Stimulated activated CD4-positive, alpha-beta T cell treated with anti-CD3 and anti-CD28 coated beads, TNF-alpha, amount 100 ng/mL, for 4 hours (primary cell): ENCODE data around the gene HS1BP3.

Experiments
- DNase-seq, 3 experiments: peaks; one replicate each; pipeline ENCODE4 v3.0.0-alpha.2; 2020; ENCODE audit warnings: low read depth in 3 of 3

The HS1BP3 gene

GRCh38 chr2:20585359-20585709 is 65.6 kb downstream of the HS1BP3 start:
- no peak for DNase-seq

DNA sequence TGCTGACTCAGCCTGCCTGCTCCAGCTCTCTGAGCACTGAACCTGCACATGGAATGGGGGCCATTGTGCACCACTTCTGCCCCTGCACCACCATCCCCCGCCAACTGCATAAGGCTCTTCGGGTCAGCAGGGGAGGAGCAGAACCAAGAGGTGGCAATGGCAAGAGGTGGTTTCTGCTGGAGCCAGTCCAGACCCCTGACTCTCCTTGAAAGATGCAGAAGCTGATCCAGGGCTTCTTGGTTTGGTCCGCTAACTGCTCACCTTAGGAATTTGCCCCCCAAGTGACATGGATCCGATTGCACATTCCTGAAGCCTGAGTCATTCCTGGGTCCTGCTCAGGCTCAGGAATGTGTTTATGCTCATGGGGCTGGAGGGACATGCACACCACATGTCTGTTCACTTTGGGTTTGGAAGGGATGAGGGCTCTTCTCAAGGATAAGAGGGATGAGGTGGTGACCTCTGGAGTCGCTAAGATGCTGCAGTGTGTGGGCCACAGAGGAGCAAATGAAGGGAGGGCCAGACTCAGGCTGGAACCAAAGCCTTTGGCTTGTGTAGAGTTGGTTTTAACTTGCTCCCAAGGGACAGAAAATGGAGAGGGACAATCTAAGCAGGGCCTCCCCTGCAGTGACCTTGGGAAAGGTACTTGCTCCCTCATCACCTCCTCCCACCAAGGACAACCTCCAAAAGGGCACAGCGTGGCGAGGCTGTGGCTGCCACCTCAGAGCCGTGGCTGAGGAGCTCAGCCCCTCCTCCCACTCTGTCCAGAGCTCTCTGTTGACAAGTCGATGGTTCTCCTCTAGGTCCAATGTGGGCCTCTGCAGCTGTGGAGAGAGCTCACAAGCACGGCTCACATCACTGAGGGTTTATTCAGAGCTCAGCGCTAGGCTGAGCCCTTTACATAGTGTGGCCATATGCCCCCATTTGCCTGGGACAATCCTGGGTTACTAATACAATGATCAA is 66.2 kb downstream of the HS1BP3 start:
- no peak for DNase-seq

DNA sequence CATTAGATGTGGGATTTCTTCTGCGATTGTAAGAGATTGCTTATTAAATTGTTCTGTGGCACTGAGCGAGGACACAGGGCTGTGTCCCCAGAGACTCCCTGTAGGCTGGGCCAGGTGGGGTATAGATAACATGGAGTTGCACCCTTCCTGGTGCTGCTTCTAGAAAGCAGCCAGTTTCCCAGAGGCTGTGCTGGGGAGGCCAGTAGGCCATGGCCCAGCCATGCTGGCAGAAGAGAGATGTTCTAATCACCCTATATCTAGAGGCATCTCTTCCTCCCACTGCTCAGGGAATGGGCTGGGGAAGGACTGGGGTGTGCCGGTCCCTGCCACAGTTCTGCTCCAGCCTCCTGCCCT is 66.9 kb downstream of the HS1BP3 start:
- DNase-seq: no peak

DNA sequence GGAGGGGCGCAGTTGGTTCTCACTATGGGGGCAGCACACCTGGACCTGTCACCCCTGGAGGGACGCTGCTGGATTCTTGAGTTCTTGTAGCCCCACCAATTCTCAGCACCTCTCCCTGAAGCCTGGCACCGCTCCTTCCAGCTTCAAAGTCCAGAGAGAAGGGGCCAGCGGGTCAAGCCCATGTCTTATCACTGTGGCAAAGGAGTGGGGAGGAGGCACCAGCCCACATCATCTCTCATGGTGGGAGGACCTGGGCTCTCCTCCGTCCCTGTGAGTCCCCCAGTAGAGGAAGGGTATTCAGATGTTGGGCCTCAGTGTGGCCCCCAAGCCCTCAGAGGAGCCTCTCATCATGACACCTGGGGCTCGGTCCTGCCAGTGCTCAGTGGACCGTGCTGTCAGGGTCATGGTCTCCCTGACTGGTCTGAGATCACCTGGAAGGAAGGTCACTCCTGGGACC is 67.4 kb downstream of the HS1BP3 start:
- no peak for DNase-seq

- DNase-seq: no peak
These were observed 68.2 kb downstream of the HS1BP3 start for GRCh38 chr2:20582600-20583221.

GRCh38 chr2:20580690-20581437 is 70.0 kb downstream of the HS1BP3 start:
- DNase-seq: no peak

DNA sequence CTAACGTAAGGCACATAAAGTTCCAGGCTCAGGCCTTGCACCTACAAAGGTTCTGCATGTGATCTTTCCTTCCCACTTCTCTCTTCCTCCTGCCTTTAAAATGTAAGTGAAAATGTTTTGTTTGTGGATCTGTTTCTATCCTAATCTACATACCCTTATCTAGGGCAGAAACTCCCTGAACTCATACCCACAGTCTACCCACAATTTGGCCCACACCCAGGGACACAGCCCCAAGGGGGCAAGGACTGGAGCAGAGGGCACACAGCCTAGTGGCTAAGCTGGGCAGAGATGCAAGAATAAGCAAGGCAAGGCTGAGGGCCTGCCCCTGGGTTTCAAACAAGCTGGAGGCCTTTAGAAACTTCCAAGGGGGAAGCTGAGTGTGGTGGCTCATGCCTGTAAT is 71.0 kb downstream of the HS1BP3 start:
- no peak for DNase-seq

DNA sequence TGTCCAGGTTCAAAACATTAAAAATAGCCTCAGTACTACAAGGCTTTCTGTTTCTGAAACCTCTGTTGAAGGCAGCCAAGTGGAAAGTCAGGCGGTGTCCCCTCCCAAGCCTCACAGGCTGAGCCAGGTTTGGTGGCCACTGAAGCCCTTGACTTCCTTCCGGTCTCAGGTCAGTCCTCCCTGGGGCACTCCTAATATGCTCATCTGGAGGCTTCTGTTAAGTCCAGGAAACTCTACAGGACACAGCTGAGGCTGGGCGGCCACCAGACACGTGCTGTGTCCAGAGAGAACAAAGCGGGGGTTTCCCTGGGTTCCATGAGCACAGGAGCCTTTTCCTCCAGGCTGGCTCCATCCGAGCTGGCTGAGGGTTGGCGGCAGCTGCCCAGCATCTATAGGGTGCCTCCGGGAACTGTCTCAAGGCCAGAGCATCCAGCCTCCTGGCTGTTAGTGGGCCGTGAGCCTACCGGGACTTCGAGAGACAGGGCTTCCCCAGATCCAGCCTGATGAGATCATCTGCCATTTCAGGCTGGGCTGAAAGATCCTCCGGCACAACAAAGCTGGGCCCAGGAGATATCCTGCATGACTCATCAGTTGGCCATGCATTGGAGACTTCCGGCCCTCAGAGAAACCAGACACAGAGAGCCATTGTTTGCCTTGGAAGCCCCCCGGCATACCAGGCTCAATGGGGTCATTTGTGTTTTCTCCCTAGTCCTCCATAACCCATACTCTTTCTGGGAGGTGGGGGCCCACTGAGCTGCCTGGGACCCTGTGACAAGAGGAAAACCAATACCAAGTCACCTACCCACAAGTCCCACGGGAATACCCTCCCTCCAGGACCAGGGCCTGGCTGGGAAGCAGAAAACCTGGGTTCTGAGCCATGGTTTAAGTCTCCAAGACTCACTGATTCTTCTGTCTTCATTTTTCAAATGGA is 71.7 kb downstream of the HS1BP3 start:
- no peak for DNase-seq

DNA sequence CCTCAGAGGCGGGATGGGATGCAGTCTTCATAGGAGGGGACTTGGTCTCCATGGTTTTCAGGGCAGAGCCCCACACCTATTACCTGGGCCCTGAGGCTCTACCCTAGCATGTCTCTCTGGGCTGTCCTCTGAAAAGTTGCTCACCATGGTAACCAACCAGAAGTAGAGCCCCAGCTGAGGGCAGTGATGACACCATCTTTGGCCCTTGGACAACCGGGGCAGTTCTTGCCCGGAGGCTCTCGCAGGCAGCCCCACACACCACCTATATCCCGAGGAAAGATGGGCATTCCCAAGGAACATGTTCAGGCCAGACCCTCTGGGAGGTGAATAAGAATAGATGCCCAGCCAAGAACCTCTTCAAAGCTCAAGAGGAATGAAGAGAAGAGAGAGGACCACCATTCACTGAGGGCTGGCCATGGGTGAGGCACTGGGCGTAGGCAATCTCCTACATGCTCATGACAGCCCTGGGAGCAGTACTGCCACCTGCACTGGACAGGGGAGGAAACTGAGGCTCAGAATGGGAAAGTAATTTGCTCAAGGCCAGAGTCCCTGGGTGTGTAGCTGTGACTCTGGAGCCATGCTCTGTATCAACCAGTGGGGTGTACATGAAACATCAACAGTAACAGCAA is 72.5 kb downstream of the HS1BP3 start:
- no peak for DNase-seq

DNA sequence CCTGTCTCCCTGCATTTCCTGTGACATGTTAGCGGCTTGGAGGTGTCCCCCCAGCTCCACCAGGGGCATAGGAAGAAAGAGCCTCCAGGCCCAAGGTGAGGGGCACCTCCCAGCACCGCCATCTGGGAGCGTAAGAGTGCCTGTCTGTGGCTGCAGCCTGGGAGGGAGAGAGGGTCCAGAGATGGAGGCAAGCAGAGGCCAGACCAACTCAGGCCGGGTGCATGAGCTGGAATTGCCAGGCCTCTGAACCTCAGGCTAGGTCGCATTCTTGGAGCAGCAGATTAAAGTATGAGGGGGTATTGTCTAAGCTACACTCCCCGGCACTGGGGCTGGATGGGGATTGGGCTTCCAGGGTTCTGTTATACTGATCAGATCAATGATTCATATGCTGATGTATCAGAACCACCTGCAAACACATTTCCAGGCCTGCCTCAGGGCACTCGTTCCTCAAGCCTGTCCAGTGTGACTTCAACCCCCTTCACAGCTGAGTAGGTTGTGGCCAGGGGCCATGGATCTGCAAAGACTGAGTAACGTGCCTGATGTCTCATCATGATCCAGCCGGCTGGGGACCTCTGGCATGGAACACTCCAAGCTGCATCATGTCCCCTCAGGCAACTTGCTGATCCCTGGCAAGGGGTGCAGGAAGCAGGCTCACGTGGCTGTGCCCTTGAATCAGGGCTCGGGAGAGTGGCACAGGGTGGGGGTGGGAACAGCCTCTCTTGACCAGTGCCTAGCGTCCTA is 73.2 kb downstream of the HS1BP3 start:
- DNase-seq: no peak

DNA sequence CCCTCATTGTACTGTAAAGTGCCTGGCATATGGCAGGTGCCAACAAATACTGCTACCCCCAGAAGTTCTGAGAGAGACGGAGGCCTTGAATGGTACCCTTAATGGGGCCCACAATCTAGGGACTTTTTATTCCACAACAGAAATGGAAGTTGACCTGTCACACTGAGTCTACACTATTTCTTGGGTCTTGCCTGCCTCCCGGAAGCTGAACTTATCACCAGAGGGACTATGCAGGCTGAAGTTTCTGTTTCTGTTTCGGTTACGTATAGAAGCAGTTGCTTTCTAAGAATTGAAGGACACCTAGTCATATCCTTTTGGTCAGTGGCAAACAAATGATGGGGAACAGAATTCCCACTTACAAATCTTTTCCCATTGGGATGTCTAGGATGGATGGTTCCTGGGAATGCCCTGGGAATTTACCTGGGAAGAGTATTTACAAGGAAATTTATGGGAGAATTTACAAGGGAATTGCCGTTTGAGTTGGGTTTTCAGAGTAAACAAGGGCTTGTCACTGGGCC is 74.2 kb downstream of the HS1BP3 start:
- peak in 1 of 3 experiments; percentile 17 for DNase-seq

DNA sequence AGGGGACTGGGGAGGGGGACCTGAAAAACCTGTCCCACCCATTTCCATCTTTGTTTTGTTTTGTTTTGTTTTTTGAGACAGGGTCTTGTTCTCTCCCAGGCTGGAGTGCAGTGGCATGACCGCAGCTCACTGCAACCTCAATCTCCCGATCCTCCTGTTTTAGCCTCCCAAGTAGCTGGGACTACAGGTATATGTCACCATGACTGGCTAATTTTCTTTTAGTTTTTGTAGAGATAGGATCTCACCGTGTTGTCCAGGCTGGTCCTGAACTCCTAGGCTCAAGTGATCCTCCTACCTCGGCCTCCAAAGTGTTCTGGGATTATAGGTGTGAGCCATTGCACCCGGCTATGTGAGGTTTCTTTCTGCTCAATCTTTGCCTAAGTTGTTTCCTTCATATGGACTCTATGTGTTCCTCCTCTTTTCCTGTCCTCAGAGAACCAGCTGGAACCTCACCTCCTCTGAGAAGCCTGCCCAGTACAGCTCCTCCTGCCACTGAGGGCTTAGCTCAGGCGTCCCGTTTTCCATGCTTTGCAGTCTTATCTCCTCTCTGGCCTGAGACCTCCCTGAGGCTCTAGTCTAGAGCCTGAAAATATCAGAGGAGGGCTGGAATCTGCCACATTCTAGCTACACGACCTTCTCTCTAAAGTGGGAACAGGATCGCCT is 74.8 kb downstream of the HS1BP3 start:
- no peak for DNase-seq

- no peak for DNase-seq
These were observed 75.5 kb downstream of the HS1BP3 start for GRCh38 chr2:20575414-20575813.

- DNase-seq: no peak
These were observed 76.0 kb downstream of the HS1BP3 start for GRCh38 chr2:20574930-20575329.

- no peak for DNase-seq
These were observed 76.4 kb downstream of the HS1BP3 start for GRCh38 chr2:20574423-20574911.

- no peak for DNase-seq
These were observed 77.1 kb downstream of the HS1BP3 start for GRCh38 chr2:20573620-20574422.

GRCh38 chr2:20572221-20572620 is 78.7 kb downstream of the HS1BP3 start:
- DNase-seq: no peak

DNA sequence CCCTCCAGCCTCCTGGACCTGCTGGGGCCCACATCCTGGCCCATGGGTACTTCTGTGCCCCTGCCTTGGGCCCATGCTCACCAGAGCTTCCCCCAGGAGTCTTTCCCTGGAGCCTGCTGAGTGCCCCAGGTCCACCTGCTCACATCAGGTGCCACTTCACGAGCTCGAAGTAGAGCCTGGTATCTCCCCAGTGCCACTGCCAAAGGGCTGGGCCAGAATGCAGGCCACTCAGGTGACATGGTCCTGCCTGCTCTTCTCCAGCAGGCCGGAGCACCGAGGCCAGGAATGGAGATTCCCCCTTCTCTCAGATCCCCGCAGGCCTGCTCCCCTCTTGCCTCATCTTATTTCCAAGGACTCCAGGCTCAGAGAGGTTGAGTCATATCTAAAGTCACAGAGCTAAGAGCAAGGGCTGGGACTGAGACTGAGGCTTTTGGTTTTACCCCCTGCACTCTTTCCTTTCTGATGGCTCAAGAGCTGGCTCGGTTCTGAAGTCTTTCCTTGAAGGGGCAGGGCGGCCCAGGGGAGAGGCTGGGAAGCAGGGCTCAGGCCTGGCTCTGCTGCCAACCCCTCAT is 79.2 kb downstream of the HS1BP3 start:
- no peak for DNase-seq
